Measurements from ENCODE around the gene ZBTB42. TPM values are rescaled to one million over a fixed set of nuclear protein-coding genes. Genes with fewer than 3 reads are reported as not detected.

Gene ZBTB42
- polyA plus RNA-seq, 1 donor (not counting 4 experiments of a cell fraction or from before 2014, with no cell fraction given), result 0.50 TPM

GRCh38 chr14:104775073-104775489 lies 25.8 kb upstream of the ZBTB42 start:
- H3K79me2 ChIP-seq (ENCODE audit: control insufficient read depth, insufficient read depth, low read length), result peaks cover 2% of the 10 kb centered on the region
- no peaks in the 10 kb centered on the region for H3K27me3 ChIP-seq (ENCODE audit: control insufficient read depth, extremely low read depth, insufficient read depth, low read length)
- no peaks in the 10 kb centered on the region for H3K4me1 ChIP-seq (ENCODE audit: control insufficient read depth, extremely low read depth, insufficient read depth, low read length)
- no peak for TF ChIP-seq EZH2 (IDR thresholded peaks at IDR 0.05; ENCODE audit: low read length)
- TF ChIP-seq CTCF (optimal IDR thresholded peaks at IDR 0.05 in 1 of 3, IDR thresholded peaks at IDR 0.05 in 1 of 3, conservative IDR thresholded peaks at IDR 0.05 in 1 of 3; ENCODE audit: extremely low read depth in 1 of 3, insufficient read depth in 2 of 3, low read length in 3 of 3), result no peak
- H3K9me3 ChIP-seq (ENCODE audit: control insufficient read depth, low read depth, low read length), result no peaks in the 10 kb centered on the region
- FAIRE-seq, result no peak
- H3K9ac ChIP-seq (ENCODE audit: control insufficient read depth, extremely low read depth, insufficient read depth, low read length), result no peak overlapping the region
- dilution Hi-C loops (cut with MboI; ENCODE audit: extremely low pct_ligation_motif_present, low sequenced_read_pairs), result no loop called here
- no peak overlapping the region for H3K4me2 ChIP-seq (ENCODE audit: control insufficient read depth, extremely low read depth, insufficient read depth, low read depth, low read length)
- H3K36me3 ChIP-seq (ENCODE audit: control insufficient read depth in 2 of 2, extremely low read depth in 1 of 2, insufficient read depth in 2 of 2, low read length in 2 of 2), result peaks cover 26 to 34% of the 10 kb centered on the region in 2 experiments
- no peak overlapping the region for H2AFZ ChIP-seq (ENCODE audit: control insufficient read depth, low read length)
- peaks cover 1% of the 10 kb centered on the region for H4K20me1 ChIP-seq (ENCODE audit: control insufficient read depth, extremely low read depth, insufficient read depth, low read length)
- H3K4me3 ChIP-seq (ENCODE audit: control insufficient read depth in 2 of 3, extremely low read depth in 1 of 3, insufficient read depth in 2 of 3, low read depth in 1 of 3, low read length in 3 of 3), result no peak overlapping the region
- no peaks in the 10 kb centered on the region for H3K9me1 ChIP-seq (ENCODE audit: control insufficient read depth, extremely low read depth, insufficient read depth, low read length)
- no peak overlapping the region for H3K27ac ChIP-seq (ENCODE audit: control insufficient read depth, insufficient read depth, low read length)
- DNase-seq (ENCODE audit: low read depth, low spot score), result no peak

- FAIRE-seq (no peak), DNase-seq (ENCODE audit: low read depth, low spot score) (no peak)
- Histone ChIP-seq H3K36me3 (ENCODE audit: control insufficient read depth in 2 of 2, extremely low read depth in 1 of 2, insufficient read depth in 2 of 2, low read length in 2 of 2) (peaks cover 24 to 27% of the 10 kb centered on the region in 2 experiments), H3K27me3 (ENCODE audit: control insufficient read depth, extremely low read depth, insufficient read depth, low read length) (no peaks in the 10 kb centered on the region), H2AFZ (ENCODE audit: control insufficient read depth, low read length) (no peak overlapping the region), H3K9ac (ENCODE audit: control insufficient read depth, extremely low read depth, insufficient read depth, low read length) (no peak overlapping the region), H3K9me1 (ENCODE audit: control insufficient read depth, extremely low read depth, insufficient read depth, low read length) (no peaks in the 10 kb centered on the region), H3K9me3 (ENCODE audit: control insufficient read depth, low read depth, low read length) (no peaks in the 10 kb centered on the region), H3K79me2 (ENCODE audit: control insufficient read depth, insufficient read depth, low read length) (peaks cover 2% of the 10 kb centered on the region), H3K4me2 (ENCODE audit: control insufficient read depth, extremely low read depth, insufficient read depth, low read depth, low read length) (no peak overlapping the region), H3K27ac (ENCODE audit: control insufficient read depth, insufficient read depth, low read length) (no peak overlapping the region), H3K4me3 (ENCODE audit: control insufficient read depth in 2 of 3, extremely low read depth in 1 of 3, insufficient read depth in 2 of 3, low read depth in 1 of 3, low read length in 3 of 3) (no peak overlapping the region), H3K4me1 (ENCODE audit: control insufficient read depth, extremely low read depth, insufficient read depth, low read length) (no peaks in the 10 kb centered on the region), H4K20me1 (ENCODE audit: control insufficient read depth, extremely low read depth, insufficient read depth, low read length) (peaks cover 4% of the 10 kb centered on the region)
- dilution Hi-C loops (cut with MboI; ENCODE audit: extremely low pct_ligation_motif_present, low sequenced_read_pairs), result no loop called here
- TF ChIP-seq CTCF (optimal IDR thresholded peaks at IDR 0.05 in 1 of 3, IDR thresholded peaks at IDR 0.05 in 1 of 3, conservative IDR thresholded peaks at IDR 0.05 in 1 of 3; ENCODE audit: extremely low read depth in 1 of 3, insufficient read depth in 2 of 3, low read length in 3 of 3), result no peak
Observed at GRCh38 chr14:104776481-104776880, 24.4 kb upstream of the ZBTB42 start.
